Measurements from ENCODE around the gene C1QA. TPM values are rescaled to one million over a fixed set of nuclear protein-coding genes. Genes with fewer than 3 reads are reported as not detected.
"Not testable (repeated sequence)": the region's sequence is repeated elsewhere in the genome, so short reads cannot be mapped to it uniquely, and the experiment has no call there.

Gene C1QA
- total RNA-seq, 1 experiment from 2014 or later: not detected

GRCh38 chr1:22673486-22674409 is 37.3 kb downstream of the C1QA start:
- peak; percentile 54 for DNase-seq (ENCODE audit: low spot score)

GRCh38 chr1:22674410-22674749 is 38.0 kb downstream of the C1QA start:
- no peak for DNase-seq (ENCODE audit: low spot score)

GRCh38 chr1:22676151-22676550 is 39.7 kb downstream of the C1QA start:
- not testable (repeated sequence) for DNase-seq (ENCODE audit: low spot score)

GRCh38 chr1:22676916-22677583 is 40.6 kb downstream of the C1QA start:
- no peak for DNase-seq (ENCODE audit: low spot score)

- no peak for DNase-seq (ENCODE audit: low spot score)
Measured at GRCh38 chr1:22677931-22678896, 41.8 kb downstream of the C1QA start.

GRCh38 chr1:22680726-22681125 is 44.3 kb downstream of the C1QA start:
- no peak for DNase-seq (ENCODE audit: low spot score)

GRCh38 chr1:22681556-22682276 is 45.3 kb downstream of the C1QA start:
- DNase-seq (ENCODE audit: low spot score): no peak

GRCh38 chr1:22683547-22683946 is 47.1 kb downstream of the C1QA start:
- DNase-seq (ENCODE audit: low spot score): no peak

GRCh38 chr1:22685591-22686059 is 49.2 kb downstream of the C1QA start:
- no peak for DNase-seq (ENCODE audit: low spot score)

- DNase-seq (ENCODE audit: low spot score): no peak
Measured at GRCh38 chr1:22687191-22687590, 50.8 kb downstream of the C1QA start.

GRCh38 chr1:22688466-22688865 is 52.0 kb downstream of the C1QA start:
- DNase-seq (ENCODE audit: low spot score): no peak

Other genes with a start within 250 kb of the C1QA start
- 12.1 and 14.0 TPM in 2 replicates for gene ZBTB40, start 184.8 kb upstream of the C1QA start, total RNA-seq (2014; rRNA removed; shearing (Covaris generic))
- 0.31 and 1.6 TPM in 2 replicates for gene EPHA8, start 73.1 kb upstream of the C1QA start, total RNA-seq (2014; rRNA removed; shearing (Covaris generic))
- gene C1QC, start 7.0 kb downstream of the C1QA start, total RNA-seq (2014; rRNA removed; shearing (Covaris generic)): not detected in 2 replicates
- gene C1QB, start 16.6 kb downstream of the C1QA start, total RNA-seq (2014; rRNA removed; shearing (Covaris generic)): not detected in 2 replicates
- gene EPHB2, start 74.2 kb downstream of the C1QA start, total RNA-seq (2014; rRNA removed; shearing (Covaris generic)): 55.5 and 70.9 TPM in 2 replicates

All from H4 (cell line).